GM12872 (cell line): ENCODE measurements around the gene GNL1.

ENCODE experiments used
- TF ChIP-seq, protein P1 (sequence below): IDR thresholded peaks from 3 replicates; pipeline ENCODE4 v1.5.1; 2011; ENCODE audit warnings: low read depth, mild to moderate bottlenecking, low read length, moderate library complexity; ENCODE audit not compliant: insufficient read depth

GNL1 gene

DNA sequence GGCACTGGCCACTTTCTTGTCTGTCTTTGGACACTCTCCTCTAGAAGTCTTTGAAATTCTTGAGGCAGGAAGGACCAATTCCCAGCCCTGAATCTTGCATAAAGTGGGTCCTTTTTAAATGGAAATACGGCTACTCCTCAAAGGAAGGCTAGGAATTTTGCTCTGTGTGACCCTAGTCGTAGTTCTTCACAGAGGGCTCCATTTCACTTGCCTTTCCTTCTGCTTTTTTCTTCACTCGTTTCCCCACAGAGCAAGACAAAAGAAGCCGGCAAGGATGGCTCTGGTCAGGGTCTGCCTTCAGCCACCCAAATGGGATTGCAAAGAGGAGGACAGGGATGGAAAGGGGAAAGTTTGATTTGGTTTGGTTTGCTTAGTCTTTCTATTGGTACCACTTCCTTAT lies 41.2 kb downstream of the GNL1 start:
- TF ChIP-seq, protein P1, sequence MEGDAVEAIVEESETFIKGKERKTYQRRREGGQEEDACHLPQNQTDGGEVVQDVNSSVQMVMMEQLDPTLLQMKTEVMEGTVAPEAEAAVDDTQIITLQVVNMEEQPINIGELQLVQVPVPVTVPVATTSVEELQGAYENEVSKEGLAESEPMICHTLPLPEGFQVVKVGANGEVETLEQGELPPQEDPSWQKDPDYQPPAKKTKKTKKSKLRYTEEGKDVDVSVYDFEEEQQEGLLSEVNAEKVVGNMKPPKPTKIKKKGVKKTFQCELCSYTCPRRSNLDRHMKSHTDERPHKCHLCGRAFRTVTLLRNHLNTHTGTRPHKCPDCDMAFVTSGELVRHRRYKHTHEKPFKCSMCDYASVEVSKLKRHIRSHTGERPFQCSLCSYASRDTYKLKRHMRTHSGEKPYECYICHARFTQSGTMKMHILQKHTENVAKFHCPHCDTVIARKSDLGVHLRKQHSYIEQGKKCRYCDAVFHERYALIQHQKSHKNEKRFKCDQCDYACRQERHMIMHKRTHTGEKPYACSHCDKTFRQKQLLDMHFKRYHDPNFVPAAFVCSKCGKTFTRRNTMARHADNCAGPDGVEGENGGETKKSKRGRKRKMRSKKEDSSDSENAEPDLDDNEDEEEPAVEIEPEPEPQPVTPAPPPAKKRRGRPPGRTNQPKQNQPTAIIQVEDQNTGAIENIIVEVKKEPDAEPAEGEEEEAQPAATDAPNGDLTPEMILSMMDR: no peak

- TF ChIP-seq, protein P1: no peak
Measured at GRCh38 chr6:30513451-30513850, 42.8 kb downstream of the GNL1 start.

GRCh38 chr6:30511169-30511546 lies 45.1 kb downstream of the GNL1 start:
- TF ChIP-seq, protein P1: no peak

- TF ChIP-seq, protein P1: no peak
Measured at GRCh38 chr6:30510419-30511168, 45.7 kb downstream of the GNL1 start.

- TF ChIP-seq, protein P1: no peak
Measured at GRCh38 chr6:30508890-30509736, 47.2 kb downstream of the GNL1 start.

DNA sequence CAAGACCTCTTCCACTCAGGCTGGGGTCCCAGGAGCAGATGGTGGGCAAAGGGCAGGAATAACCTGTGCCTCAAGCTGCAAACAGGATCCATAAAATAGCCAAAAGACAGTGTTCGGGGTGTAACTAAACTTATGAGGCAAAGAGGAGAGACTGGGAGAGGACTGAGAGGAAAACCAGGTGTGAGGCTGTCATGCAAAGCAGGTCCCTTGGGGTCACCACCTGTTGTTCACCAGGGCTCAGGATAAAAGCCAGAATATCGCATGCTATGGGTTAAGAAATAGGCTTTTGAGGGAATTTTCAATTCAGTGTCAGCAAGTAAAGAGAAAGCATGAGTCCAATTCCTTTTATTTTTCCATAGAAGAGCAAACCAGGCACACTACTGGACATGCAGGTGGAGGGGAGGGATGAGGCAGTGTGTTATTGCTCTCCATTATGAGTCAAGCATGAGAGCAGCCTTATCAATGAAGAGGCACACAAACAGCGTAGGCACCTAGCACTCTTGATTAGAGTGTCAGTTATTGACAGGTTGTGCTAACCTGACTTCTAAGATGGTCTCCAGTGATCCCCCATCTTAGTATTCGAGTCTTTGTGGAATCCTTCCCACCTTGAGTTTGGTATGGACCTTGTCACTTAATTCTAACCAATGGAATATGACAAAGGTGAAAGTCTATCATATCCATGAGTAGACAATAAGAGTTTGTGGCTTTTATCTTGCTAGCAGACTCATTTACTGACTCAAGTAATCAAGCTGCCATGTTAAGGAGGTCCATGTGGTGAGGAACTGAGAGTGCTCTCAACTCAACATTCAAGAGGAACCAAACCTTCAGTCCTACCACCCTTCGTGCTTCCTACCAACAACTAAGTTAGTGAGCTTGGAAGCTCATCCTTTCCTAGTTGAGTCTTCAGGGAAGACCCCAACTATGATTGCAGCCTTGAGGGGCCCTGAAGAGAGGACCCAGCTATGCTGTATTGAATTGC lies 48.2 kb downstream of the GNL1 start:
- TF ChIP-seq, protein P1: no peak
